Epithelial cell of proximal tubule (primary cell): ENCODE measurements around the gene TTLL10. TPM values are rescaled to one million over a fixed set of nuclear protein-coding genes. Genes with fewer than 3 reads are reported as not detected.
"Not testable (repeated sequence)": the region's sequence is repeated elsewhere in the genome, so short reads cannot be mapped to it uniquely, and the experiment has no call there.

Experiments
- DNase-seq: peaks from one replicate; pipeline ENCODE4 v3.0.0-alpha.2; 2011; ENCODE audit warnings: low read depth
- H3K4me3 ChIP-seq: 2 replicates; pipeline ENCODE4 v1.5.1; 2011; ENCODE audit warnings: low read depth, mild to moderate bottlenecking, low read length
- CTCF ChIP-seq: conservative IDR thresholded peaks from 2 replicates; pipeline ENCODE4 v1.5.1; 2012; ENCODE audit warnings: low read depth, mild to moderate bottlenecking, low read length
- total RNA-seq: library from RNA; depleted of rRNA; stranded (reverse); fragments of >200 nt; gene quantifications from 2 replicates; pipeline ENCODE4 v1.2.3, GENCODE V29; 2015

Gene TTLL10
- total RNA-seq, 1 donor from 2014 or later, result not detected

DNA sequence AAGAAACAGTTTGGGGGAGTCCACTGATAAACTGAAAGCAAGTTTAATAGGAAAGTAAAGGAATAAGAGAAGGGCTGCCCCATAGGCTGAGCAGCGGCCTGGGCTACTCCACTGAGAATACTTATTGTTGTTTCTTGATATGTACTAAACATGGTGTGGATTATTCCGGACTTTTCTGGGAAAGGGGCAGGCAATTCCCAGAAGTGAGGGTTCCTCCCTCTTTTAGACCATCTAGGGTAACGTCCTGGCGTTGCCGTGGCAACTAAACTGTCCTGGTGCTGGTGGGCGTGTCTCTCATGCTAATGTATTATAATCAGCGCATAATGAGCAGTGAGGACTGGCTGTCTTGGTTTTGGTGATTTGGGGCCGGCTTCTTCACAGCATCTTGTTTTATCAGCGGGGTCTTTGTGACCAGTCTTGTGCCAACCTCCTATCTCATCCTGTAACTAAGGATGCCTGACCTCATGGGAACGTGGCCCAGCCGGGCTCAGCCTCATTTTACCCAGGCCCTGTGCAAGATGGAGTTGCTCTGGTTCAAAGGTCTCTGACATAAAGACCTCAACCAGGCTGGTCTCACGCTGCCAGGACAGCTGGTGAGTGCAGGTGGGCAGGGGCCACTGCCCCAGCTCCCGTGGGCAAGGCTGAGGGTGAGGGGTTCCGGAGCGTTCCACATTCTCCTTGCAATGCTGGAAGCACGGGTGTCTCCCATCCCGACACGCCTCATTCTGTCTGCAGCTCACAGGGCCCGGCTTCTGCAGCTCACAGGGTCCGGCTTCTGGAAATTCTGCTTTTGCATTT lies 38.1 kb upstream of the TTLL10 start:
- DNase-seq, result no peak
- no peak overlapping the region for H3K4me3 ChIP-seq
- no peak for TF ChIP-seq CTCF

DNA sequence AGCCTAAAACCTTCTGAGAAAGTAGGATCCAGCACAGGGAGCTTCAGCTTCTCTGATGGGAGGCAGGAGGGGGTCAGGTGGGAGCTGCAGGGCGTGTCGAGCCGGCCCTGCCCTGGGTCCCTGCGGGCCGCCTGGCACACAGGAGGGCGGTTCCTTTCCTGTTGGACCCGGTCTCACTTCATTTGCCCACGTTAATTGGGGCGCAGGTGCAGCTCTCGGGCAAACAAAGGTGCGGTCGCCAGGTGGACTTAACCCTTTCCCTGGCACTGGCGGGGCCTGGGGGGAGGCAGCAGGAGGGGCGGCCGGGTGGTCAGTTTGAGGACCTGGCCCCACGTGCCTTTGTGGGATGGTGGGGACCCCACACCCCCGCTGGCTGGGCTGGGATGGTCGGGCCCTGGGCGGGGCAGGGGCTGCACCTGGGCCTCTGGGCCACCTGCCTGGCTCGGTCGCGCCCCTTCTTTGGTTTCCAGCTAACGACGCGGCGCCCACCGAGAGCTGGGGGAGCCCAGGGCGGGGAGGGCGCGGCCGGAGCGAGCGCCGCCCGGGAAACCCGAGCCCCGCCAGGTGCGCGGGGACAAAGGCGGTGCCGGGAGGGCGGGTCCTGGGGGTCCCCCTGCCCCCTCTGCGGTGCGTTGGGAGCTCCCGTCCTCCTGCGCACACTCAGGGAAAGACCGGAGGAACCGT lies 37.0 kb upstream of the TTLL10 start:
- no peak for TF ChIP-seq CTCF
- no peak overlapping the region for H3K4me3 ChIP-seq
- no peak for DNase-seq

- no peak for DNase-seq
- TF ChIP-seq CTCF, result no peak
- no peak overlapping the region for H3K4me3 ChIP-seq
These were observed 36.2 kb upstream of the TTLL10 start for GRCh38 chr1:1137256-1138045.

DNA sequence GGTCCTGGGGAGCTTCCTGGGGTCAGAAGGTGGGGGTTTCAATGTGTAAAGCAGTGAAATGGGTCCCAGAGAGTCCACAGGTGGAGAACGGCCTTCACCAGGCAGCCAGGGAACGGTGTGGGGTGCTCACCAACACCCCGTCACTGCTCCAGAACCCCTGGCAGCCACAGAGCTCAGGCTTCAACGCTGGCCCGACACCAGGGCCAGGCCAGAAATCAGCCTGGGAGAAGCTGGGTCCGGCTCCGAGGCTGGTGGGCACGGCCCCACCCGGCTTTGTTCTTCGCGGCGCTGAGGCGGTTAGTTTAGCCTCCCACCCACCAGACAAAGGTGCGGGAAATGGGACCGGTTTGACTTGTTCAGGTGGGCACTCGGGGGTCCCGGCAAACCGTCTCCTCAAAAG lies 33.0 kb upstream of the TTLL10 start:
- no peak for DNase-seq

DNA sequence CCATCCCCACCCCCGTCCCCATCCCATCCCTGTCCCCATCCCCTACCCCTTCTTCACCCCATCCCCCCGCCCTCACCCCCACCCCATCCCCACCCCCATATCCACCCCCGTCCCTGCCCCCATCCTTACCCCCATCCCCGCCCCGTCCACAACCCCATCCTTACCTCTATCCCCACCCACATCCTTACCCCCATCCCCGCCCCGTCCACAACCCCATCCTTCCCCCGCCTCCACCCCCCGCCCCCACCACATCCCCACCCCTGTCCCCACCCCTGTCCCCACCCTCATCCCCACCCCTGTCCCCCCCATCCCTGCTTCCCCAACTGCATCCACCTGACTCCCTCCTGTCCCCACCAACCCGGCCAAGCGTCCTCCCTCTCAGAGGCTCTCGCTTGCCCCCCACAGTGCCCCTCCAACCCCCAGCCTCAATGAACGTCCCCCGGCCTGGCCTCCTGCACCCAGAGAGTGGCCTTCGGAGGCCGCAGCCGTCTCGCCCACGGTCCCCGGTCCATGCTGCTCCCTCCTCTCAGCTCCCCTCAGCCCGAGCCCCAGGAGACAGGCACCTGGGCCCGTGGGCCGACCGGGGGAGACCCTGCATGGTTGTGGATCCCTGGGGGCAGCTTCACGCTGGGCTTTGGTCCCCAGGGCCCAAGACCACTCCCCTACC lies 32.3 kb upstream of the TTLL10 start:
- TF ChIP-seq CTCF, result no peak
- no peak overlapping the region for H3K4me3 ChIP-seq
- no peak for DNase-seq

More for the DNA sequence above, 33.0 kb upstream of the TTLL10 start:
- no peak overlapping the region for H3K4me3 ChIP-seq
- no peak for TF ChIP-seq CTCF

DNA sequence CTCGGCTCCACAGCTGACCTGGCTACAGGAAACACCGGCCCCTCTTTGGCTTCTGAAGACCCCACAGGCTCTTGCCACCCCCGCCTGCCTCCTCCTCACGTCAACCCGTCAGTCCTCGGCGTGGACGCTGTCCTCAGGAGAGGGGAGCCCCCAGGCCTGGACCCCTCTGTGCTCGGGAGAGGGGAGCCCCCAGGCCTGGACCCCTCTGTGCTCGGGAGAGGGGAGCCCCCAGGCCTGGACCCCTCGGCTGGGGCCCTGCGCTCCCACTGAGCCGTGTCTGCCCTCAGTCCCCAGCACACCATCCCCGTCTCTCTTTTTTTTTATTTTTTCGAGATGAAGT lies 31.8 kb upstream of the TTLL10 start:
- H3K4me3 ChIP-seq, result no peak overlapping the region
- TF ChIP-seq CTCF, result no peak
- no peak for DNase-seq

GRCh38 chr1:1142352-1142751 lies 31.3 kb upstream of the TTLL10 start:
- not testable (repeated sequence) for DNase-seq, H3K4me3 ChIP-seq
